Measurements from ENCODE around the gene SIAH1. TPM values are rescaled to one million over a fixed set of nuclear protein-coding genes. Genes with fewer than 3 reads are reported as not detected.

Gene SIAH1
- total RNA-seq, 2 donors from 2014 or later, result 12.3 to 18.0 TPM

GRCh38 chr16:48329138-48329537 lies 56.1 kb downstream of the SIAH1 start:
- Histone ChIP-seq H3K27ac (no peak overlapping the region), H3K27me3 (no peaks in the 10 kb centered on the region), H3K4me3 (no peak overlapping the region), H3K4me1 (peaks cover 0 to 6% of the 10 kb centered on the region in 2 donors), H3K36me3 (peaks cover 4% of the 10 kb centered on the region), H3K9me3 (no peaks in the 10 kb centered on the region)
- DNase-seq (ENCODE audit: low spot score), result no peak
- TF ChIP-seq CTCF (IDR thresholded peaks at IDR 0.05), result no peak

DNA sequence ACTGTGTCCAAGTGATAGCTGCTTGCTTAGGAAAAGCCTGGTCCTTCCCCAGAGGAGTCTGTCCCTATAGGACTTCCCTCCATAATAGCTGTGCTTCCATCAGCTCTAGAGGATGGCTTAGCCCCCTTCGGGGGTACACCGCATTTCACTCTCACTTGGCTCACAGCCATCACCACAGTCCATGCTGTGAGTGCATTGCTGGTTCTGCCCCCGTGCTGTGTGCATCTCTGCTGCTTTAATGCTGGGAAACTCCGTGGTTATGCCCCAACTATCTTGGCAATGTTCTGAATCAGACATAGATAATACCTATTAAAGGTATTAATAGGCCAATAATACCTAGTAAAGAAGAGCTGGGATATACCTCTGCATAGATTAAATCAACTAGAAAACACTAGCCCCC lies 58.3 kb downstream of the SIAH1 start:
- no peaks in the 10 kb centered on the region for H3K27me3 ChIP-seq
- no peak overlapping the region for H3K4me3 ChIP-seq
- no peak for TF ChIP-seq CTCF (IDR thresholded peaks at IDR 0.05)
- no peaks in the 10 kb centered on the region for H3K36me3 ChIP-seq
- DNase-seq (ENCODE audit: low spot score), result no peak
- H3K4me1 ChIP-seq, result peaks cover 0 to 6% of the 10 kb centered on the region in 2 donors
- no peak overlapping the region for H3K27ac ChIP-seq
- no peaks in the 10 kb centered on the region for H3K9me3 ChIP-seq

GRCh38 chr16:48323783-48324775 lies 61.1 kb downstream of the SIAH1 start:
- no peak for TF ChIP-seq CTCF (IDR thresholded peaks at IDR 0.05)
- Histone ChIP-seq H3K4me1 (peaks cover under 1 to 11% of the 10 kb centered on the region in 2 donors), H3K36me3 (no peaks in the 10 kb centered on the region), H3K27ac (no peak overlapping the region), H3K9me3 (no peaks in the 10 kb centered on the region), H3K27me3 (no peaks in the 10 kb centered on the region), H3K4me3 (no peak overlapping the region)
- no peak for DNase-seq (ENCODE audit: low spot score)

GRCh38 chr16:48321317-48322036 lies 63.7 kb downstream of the SIAH1 start:
- H3K36me3 ChIP-seq, result no peaks in the 10 kb centered on the region
- H3K9me3 ChIP-seq, result no peaks in the 10 kb centered on the region
- no peak for TF ChIP-seq CTCF (IDR thresholded peaks at IDR 0.05)
- H3K4me1 ChIP-seq, result peaks cover 5 to 22% of the 10 kb centered on the region in 2 donors
- no peak for DNase-seq (ENCODE audit: low spot score)
- H3K4me3 ChIP-seq, result no peak overlapping the region
- H3K27me3 ChIP-seq, result no peaks in the 10 kb centered on the region
- H3K27ac ChIP-seq, result no peak overlapping the region

DNA sequence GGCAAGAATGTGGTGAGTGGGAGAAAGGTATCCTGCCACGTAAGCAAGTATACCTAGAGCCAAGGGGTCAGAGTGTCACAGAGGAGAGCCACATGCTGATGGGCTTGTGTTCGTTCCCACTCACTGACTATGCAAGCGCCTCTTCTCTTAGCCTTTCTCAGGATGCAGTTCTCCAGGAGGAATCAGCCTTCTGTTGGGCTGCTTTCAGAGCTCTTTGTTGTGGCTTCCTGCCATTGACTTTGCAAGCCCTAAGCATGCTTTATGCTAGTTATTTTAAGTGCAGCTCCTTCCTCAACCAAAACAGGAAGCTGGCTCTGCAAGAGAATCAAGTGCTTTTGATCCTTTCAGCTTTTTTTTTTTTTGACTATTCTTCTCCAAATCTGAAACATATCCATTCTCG lies 66.6 kb downstream of the SIAH1 start:
- no peak for TF ChIP-seq CTCF (IDR thresholded peaks at IDR 0.05)
- no peak overlapping the region for H3K4me3 ChIP-seq
- H3K36me3 ChIP-seq, result no peaks in the 10 kb centered on the region
- no peaks in the 10 kb centered on the region for H3K9me3 ChIP-seq
- H3K27me3 ChIP-seq, result no peaks in the 10 kb centered on the region
- H3K4me1 ChIP-seq, result peaks cover 5 to 22% of the 10 kb centered on the region in 2 donors
- no peak overlapping the region for H3K27ac ChIP-seq
- DNase-seq (ENCODE audit: low spot score), result no peak

All from right atrium auricular region (tissue), 2 donors.